Activated T-helper 1 cell treated with anti-CD3 and anti-CD28 coated beads, Interleukin-2, amount 50 U/mL, for 16 hours (primary cell): ENCODE measurements around the gene USP32.

Experiments
- DNase-seq, 2 donors: peaks; one replicate each; pipeline ENCODE4 v3.0.0-alpha.2; 2020; ENCODE audit warnings: low read depth in 1 of 2, low spot score in 1 of 2

The USP32 gene

DNA sequence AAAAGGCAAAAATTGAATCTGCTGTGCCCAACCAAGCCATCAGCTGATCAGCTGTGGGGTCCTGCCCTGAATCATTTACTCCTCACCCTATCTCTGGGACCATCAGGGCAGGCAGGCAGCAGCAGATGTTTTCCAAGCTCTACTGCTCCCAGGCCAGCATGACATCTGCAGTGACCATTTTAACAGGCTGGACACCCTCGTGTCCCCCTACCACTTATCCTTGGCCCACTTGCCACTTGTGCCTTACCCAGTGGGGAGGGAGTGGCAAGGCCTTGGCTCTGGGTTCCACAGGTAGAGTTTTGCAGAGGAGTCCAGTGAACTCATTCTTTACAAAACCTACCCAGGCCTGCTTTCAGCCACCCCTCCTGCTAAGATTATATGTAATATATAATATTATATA, 254.2 kb downstream of the USP32 start:
- DNase-seq = no peak

DNA sequence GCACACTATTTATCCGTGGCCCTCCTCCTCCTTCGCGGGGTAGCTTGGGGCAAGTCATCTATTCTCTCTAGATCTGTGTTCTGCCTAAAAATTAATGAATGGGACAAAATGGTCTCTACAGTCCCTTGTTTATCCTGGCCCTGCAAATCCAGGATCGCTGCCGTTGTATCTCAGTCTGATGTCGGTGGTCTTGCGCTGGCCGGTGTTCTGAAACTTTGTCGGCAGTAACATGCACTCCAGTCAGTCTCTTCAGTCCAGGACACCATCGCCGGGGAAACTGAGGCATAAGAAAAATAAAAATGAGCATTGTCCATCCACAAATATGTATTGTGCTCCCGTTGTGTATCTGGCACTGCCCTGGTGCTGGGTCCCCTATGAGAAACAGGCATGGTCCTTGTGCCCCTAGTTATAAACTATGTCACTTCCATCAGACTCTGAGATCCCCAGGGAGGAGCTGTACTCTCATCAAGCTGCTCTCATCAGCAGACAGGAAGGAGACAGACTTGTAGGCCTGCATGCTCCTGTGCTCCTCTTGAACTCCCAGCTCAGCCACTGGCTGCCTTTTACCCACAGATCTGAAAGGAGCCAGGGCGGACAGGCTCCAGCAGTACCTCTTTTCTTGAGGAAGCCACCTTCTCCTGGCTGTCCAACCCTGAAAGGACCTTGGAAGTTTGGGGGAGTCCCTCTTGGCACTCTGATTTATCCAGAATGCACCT, 255.8 kb downstream of the USP32 start:
- no peak for DNase-seq

DNA sequence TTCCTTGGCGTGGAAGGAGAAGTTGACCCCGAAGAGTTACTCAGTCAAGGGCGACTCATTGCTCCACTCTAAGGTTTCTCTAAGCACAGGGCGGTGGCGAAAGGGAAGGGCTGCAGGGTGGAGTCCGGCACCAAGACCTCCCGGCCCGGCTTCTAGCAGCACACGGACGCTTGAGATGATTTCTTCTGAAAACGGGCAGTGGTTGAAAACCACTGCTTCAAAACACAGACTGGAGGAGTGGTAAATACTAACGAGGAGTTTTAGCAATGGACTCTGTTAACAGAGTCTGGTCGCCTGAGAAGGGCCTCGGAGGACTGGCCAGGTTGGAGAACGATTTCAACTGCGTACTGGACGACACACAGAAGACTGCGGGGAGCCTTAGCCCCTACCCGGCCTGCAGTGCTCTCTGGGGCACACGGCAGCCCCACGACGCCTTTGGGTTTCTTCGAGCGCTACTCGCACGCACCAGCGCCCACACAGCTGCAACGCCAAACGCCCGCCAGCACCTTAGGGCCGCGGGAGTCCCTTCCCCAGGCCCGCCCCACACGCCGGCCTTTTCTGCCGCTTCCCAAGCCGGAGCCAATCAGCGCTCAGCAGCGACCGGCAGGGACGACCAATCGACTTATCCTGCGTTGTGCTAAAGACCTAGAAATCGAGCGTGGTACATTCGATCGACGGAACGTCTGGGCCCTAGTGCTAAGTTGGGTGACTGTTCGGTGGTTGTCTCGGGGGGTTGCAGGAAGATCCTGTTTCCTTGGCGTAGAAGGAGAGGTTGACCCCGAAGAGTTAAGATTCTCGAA, 256.6 kb downstream of the USP32 start:
- DNase-seq = peak; percentile 39 to 76

DNA sequence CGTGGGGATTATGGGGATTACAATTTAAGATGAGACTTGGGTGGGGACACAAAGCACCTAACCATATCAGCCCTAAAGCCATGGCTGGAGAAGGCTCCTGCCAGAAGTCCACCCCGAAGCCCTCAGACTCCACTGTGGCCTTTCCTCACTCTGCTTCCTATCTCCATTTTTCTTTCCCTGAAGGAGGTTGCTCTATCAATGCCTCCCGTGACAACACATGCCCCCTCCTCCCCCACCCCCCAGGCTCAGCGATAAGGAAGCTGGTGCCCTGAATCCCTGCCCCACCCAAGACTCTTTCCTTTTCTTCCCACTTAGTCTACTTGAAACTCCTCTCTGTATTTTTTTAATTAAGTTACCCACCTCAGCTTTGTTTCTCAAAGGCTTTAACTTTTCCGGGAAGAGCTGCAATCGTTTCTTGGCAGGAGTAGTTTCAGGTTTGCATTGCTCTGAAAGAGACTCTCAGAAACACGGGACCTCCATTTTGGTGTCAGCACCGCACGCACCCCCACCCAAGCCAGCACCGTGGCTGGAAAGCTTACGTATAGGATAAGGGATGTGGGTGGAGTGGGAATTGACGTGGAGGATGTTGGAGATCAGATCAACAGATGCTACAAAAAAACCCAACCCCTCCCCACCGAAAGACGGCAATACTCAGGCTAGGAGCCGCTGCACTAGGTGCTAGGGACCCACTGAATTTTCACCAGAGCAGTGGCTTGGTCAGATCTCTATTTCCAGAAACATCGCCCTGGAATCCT, 257.4 kb downstream of the USP32 start:
- no peak for DNase-seq

DNA sequence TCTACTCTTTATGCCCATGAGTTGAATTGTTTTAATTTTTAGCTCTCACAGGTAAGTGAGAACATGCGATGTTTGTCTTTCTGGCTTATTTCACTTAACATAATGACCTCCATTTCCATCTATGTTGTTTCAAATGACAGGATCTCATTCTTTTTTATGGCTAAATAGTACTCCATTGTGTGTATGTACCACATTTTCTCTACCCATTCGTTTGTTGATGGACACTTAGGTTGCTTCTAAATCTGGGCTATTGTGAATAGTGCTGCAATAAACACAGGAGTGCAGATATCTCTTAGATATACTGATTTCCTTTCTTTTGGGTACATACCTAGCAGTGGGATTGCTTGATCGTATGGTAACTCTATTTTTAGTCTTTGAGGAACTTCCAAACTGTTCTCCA, 261.5 kb downstream of the USP32 start:
- DNase-seq = no peak

DNA sequence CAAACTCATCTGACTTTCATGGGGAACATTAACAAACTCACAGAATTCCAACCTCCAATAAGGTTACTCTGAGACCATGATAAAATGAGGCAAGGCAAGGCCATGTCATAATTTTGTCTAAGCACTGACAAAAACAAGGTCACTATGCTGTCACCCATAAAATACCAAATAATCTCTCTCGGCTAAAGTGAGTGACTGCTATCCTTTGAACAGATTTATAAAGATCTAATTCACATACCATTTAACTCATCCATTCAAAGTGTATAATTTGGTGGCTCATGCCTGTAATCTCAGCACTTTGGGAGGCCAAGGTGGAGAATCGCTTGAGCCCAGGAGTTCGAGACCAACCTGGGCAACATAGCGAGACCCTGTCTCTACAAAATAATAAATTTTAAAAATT, 262.8 kb downstream of the USP32 start:
- no peak for DNase-seq
